ENCODE results near the gene CACNA2D4. TPM values are rescaled to one million over a fixed set of nuclear protein-coding genes. Genes with fewer than 3 reads are reported as not detected.
A peak's percentile ranks its signal among the peaks of the same experiment; 100 is the strongest.

Gene CACNA2D4
- total and polyA plus RNA-seq, 2 of the 13 experiments (the other 11 are each of a cell fraction or from before 2014, with no cell fraction given): 14.2 to 136 TPM

- no peak overlapping the region for H3K4me3 ChIP-seq (replicated peaks in 1 of 3; ENCODE audit: insufficient read depth in 1 of 3, low read depth in 2 of 3, low read length in 3 of 3)
- H4K20me1 ChIP-seq (ENCODE audit: insufficient read depth, low read length): no peaks in the 10 kb centered on the region
- no peak for DNase-seq (ENCODE audit: low spot score)
- no peak overlapping the region for H2AFZ ChIP-seq (ENCODE audit: low read length)
- no peaks in the 10 kb centered on the region for H3K9me3 ChIP-seq (ENCODE audit: low read length)
- WGBS (ENCODE audit: low lambda C conversion rate): 58% methylated on average over 8 of the region's 11 CpGs
- H3K36me3 ChIP-seq (replicated peaks in 1 of 2; ENCODE audit: control insufficient read depth in 1 of 2, insufficient read depth in 2 of 2, low read length in 2 of 2): no peaks in the 10 kb centered on the region
- H3K27ac ChIP-seq (ENCODE audit: extremely low read length, insufficient read depth, low read length): no peak overlapping the region
- H3K79me2 ChIP-seq (ENCODE audit: insufficient read depth, low read length): no peaks in the 10 kb centered on the region
- no peak for FAIRE-seq
- TF ChIP-seq ZNF33B (CRISPR knock-in tag; IDR thresholded peaks at IDR 0.05) (no peak), FOXK1 (CRISPR knock-in tag; IDR thresholded peaks at IDR 0.05; ENCODE audit: borderline replicate concordance, low read depth) (no peak)
- TF ChIP-seq, protein P1, sequence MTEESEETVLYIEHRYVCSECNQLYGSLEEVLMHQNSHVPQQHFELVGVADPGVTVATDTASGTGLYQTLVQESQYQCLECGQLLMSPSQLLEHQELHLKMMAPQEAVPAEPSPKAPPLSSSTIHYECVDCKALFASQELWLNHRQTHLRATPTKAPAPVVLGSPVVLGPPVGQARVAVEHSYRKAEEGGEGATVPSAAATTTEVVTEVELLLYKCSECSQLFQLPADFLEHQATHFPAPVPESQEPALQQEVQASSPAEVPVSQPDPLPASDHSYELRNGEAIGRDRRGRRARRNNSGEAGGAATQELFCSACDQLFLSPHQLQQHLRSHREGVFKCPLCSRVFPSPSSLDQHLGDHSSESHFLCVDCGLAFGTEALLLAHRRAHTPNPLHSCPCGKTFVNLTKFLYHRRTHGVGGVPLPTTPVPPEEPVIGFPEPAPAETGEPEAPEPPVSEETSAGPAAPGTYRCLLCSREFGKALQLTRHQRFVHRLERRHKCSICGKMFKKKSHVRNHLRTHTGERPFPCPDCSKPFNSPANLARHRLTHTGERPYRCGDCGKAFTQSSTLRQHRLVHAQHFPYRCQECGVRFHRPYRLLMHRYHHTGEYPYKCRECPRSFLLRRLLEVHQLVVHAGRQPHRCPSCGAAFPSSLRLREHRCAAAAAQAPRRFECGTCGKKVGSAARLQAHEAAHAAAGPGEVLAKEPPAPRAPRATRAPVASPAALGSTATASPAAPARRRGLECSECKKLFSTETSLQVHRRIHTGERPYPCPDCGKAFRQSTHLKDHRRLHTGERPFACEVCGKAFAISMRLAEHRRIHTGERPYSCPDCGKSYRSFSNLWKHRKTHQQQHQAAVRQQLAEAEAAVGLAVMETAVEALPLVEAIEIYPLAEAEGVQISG (CRISPR knock-in tag; IDR thresholded peaks at IDR 0.05): no peak
- TF ChIP-seq, protein P2, sequence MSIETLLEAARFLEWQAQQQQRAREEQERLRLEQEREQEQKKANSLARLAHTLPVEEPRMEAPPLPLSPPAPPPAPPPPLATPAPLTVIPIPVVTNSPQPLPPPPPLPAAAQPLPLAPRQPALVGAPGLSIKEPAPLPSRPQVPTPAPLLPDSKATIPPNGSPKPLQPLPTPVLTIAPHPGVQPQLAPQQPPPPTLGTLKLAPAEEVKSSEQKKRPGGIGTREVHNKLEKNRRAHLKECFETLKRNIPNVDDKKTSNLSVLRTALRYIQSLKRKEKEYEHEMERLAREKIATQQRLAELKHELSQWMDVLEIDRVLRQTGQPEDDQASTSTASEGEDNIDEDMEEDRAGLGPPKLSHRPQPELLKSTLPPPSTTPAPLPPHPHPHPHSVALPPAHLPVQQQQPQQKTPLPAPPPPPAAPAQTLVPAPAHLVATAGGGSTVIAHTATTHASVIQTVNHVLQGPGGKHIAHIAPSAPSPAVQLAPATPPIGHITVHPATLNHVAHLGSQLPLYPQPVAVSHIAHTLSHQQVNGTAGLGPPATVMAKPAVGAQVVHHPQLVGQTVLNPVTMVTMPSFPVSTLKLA (IDR thresholded peaks at IDR 0.05): peak; percentile 87
- in situ Hi-C loops (cut with HindIII; ENCODE audit: extremely low pct_ligation_motif_present, low pct_unique_long_range_greater_than_20kb) (no loop called here), intact Hi-C loops (cut with micrococcal nuclease; ENCODE audit: unreplicated experiment) (no loop called here)
- ATAC-seq: no peak
- no peaks in the 10 kb centered on the region; the same call in 1 of the 2 replicates for H3K4me1 ChIP-seq (ENCODE audit: insufficient read depth, low read length)
- BruUV-seq (replicated peaks): no TSS peak
- POLR2A ChIA-PET: no interaction called here
- no peak overlapping the region for H3K9ac ChIP-seq (ENCODE audit: insufficient read depth, low read depth, low read length)
- peaks cover 3 to 42% of the 10 kb centered on the region in 2 experiments; a peak in 4 of 5 replicates for H3K27me3 ChIP-seq (ENCODE audit: control insufficient read depth in 1 of 2, insufficient read depth in 2 of 2, low read length in 2 of 2)
- H3K4me2 ChIP-seq (ENCODE audit: low read depth, low read length): no peak overlapping the region
- CTCF ChIA-PET (ENCODE audit: low intra/inter-chr PET ratio, low total read pairs): no interaction called here
Observed at GRCh38 chr12:1927051-1927680, 8.7 kb upstream of the CACNA2D4 start.
